Activated T-cell treated with anti-CD3 and anti-CD28 coated beads for 24 hours (primary cell): ENCODE measurements around the gene RPGRIP1L.

Experiments used
- DNase-seq: peaks from one replicate; pipeline ENCODE4 v3.0.0-alpha.2; 2020; ENCODE audit warnings: low read depth

RPGRIP1L gene

GRCh38 chr16:53600616-53601015 lies 103.0 kb downstream of the RPGRIP1L start:
- no peak for DNase-seq

DNA sequence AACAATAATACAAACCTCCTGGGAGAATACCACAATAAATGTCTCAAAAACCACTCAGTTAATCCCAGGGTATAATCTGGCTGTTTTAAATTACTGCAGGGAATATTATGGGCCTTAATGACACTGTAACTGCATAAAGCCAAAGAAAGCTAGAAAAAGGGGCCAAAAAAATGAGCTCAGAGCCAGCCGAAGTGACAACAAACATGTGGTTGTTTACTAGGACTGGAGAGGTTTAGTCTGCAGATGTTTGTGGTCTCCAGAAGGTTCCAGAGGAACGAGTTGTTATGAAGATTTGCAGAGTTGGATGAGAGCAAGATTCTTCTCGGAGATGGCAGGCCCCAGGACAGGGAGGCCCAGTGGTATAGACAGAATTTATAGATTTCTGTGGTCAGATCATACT lies 103.5 kb downstream of the RPGRIP1L start:
- DNase-seq: no peak

DNA sequence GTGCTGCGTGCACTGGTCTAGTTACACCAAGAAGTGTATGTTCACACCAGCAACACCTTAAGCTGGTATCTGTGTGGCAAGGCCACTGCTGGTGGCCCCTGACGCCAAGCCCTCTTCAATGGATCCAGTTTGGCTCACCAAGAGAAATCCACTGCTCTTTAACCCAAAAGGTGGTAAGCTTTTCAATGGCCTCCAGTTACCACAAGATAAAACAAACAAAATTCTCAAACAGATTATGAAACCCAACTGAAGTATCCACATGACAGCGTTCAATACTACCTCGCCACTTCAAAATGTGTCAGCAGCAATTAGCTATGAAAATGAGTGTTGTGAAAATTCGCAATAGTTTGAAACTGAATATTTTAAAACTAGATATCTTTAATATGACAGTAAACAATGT lies 104.1 kb downstream of the RPGRIP1L start:
- DNase-seq: no peak

DNA sequence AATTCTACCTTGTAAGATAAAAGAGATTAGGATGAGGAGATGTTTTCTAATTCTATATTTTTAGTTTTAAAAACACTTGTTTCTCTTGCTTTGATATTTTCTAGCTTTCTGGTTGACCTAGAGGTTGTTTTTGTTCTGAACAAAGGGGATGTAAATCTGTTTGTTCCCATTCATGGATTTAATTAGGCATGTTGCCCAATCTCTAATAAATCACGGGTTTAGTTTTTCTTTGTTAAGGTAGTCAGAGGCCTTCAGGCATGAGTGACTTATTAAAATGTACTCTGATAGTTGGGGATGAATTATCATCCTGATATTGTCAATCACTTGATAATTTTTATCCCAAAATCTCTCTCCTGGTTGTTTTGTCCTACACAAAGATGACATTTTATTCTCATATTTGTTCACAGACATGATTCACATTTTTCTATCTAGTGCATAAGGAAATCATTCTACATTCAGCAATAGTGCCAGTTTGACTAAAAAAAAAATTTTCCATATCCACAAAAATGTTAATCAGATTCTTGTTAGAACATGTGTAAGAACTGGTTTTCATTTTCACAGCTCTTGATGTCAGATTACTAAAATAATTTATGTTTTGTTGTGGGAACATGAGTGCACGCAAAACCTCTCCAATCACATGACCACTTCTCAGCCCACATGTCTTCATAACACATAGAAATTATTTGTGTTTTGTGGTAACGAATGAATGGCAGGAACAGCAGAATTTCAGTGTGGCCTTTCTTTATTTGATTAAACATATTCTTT lies 105.0 kb downstream of the RPGRIP1L start:
- DNase-seq: no peak

DNA sequence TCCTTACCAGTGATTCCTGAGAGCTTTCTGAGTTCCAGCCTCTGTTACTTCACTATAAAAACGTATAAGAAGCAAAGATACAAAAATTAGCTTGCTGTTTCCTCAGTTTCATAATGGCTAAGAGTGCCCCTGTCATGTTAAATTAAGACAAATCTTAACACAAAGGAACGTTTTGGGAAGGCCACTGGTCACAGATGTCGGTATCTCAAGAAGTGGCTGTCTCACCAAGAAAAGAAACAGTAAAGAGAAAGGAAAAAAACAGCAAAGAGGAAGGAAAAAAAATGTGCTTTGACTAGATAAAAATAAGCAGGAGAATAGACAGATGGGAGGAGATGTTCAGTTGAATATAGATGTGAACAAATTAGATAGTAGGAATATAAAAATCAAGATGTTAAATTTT lies 105.9 kb downstream of the RPGRIP1L start:
- no peak for DNase-seq

- no peak for DNase-seq
These were observed 115.5 kb downstream of the RPGRIP1L start for GRCh38 chr16:53588081-53588648.

DNA sequence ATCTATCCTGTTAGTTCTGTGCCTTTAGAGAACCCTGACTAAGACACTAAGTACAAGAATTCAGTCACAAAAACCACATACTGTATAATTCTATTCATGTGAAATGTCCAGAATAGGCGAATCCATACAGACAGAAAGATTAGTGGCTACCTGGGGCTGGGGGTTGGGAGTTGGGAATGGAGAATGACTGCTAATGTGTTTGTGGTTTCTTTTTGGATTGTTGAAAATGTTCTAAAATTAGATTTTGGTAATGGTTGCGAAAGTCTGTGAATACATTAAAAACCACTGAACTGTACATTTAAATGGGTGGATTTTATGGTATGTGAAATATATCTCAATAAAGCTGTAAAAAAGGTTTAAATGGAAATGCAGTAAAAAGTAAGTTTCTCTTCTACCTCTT lies 120.3 kb downstream of the RPGRIP1L start:
- no peak for DNase-seq

DNA sequence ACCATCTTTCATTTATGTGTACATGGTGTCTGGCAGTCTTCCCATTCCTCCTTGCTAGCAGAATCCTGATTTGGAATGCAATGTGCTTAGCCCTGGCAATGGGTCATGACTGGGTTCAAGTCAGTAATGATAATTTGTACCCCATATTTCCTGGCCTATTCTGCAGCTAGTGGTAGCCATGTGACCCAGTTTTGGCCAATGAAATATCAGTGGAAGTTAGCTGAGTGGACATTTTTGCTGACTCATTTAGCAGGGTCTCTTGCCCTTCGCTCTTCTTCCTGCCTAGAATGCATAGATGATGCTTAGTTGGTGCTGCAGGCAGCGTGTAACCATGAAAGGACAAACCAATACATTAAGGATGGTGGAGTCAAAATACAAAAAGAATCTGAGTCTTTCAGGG lies 121.9 kb downstream of the RPGRIP1L start:
- DNase-seq: no peak

GRCh38 chr16:53580038-53580802 lies 123.4 kb downstream of the RPGRIP1L start:
- DNase-seq: no peak

- no peak for DNase-seq
These were observed 126.8 kb downstream of the RPGRIP1L start for GRCh38 chr16:53576904-53577303.

DNA sequence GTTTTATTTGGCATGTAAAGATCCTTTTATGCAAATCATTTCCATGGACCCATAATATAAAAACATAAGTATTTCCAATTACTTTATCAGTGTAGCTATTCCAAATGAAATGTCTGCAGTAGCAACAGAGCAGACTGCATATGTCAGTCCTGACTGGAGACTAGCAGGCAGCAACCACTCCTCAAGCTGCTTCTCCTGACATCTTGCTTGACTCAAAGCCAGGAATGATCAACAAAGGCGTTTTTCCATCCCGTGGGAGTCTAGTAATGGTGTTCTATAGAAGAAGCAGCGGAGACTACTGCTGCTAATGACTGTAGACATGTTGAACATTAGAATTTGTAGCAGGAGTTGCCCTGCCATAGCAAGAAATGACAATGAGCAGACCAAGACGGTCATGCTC lies 127.4 kb downstream of the RPGRIP1L start:
- DNase-seq: no peak

- DNase-seq: no peak
These were observed 131.9 kb downstream of the RPGRIP1L start for GRCh38 chr16:53571763-53572162.

GRCh38 chr16:53566552-53567245 lies 137.0 kb downstream of the RPGRIP1L start:
- DNase-seq: no peak

- no peak for DNase-seq
These were observed 138.3 kb downstream of the RPGRIP1L start for GRCh38 chr16:53565296-53565863.

GRCh38 chr16:53563426-53563825 lies 140.2 kb downstream of the RPGRIP1L start:
- no peak for DNase-seq

DNA sequence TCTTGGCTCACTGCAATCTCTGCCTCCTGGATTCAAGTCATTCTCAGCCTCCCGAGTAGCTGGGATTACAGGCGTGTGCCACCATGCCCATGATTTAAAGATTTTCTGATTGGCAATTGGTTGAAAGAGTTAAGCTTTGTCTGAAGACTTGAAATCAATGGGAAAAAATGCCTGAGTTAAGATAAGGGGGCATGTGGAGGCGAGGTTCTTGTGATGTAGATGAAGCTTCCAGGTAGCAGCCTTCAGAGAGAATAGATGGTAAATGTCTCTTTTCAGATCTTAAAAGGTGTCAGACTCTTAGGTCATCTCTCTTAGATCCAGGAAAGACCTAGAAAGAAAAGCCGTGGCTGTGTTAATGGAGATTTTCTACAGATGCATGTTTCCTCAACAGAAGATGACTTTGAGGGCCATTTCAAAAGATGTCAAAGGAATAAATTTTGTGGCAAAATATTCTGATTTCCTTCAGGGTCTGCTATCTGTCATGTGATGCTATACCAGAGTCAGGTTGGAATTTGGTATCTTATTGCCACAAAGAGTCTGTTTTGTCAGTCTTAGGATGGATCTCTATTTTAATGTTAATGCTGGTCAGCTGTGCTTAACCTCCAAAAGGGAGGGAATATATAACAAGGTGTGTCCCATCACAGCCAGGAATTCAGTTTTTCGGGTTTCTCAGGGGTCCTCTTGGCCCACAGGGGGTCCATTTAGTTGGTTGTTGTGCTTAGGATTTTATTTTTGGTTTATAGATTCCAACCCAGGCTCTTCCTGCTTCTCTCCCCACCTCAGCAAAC lies 142.4 kb downstream of the RPGRIP1L start:
- no peak for DNase-seq

GRCh38 chr16:53559270-53559951 lies 144.2 kb downstream of the RPGRIP1L start:
- no peak for DNase-seq

DNA sequence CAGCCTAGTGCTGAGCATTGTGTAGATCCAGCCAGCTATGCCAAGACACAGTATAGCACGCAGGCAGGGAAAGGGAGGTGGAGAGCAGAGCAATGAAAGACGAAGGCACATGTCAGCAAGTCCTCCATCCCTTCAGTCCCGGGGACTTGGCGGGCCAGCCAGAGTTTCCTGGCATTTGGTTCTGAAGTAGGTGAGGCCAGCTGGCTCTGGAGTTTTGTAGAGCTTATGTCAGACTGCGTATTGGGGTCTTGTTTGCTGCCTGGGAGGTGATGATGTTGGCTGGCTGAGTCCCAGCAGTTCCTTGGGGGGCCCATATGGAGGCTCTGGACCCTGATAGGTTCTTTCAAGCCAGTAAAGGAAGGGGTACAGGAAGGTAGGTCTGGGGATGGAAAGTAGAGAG lies 144.9 kb downstream of the RPGRIP1L start:
- no peak for DNase-seq

- DNase-seq: no peak
These were observed 147.1 kb downstream of the RPGRIP1L start for GRCh38 chr16:53556521-53556920.

- peak; percentile 36 for DNase-seq
These were observed 153.5 kb downstream of the RPGRIP1L start for GRCh38 chr16:53549970-53550690.
